Measurements from ENCODE around the gene FSTL4.

- TF ChIP-seq CTCF (IDR thresholded peaks at IDR 0.05) (no peak), POLR2A (IDR thresholded peaks at IDR 0.05) (no peak)
These were observed 334.6 kb downstream of the FSTL4 start for GRCh38 chr5:133277744-133278143.

All from lower leg skin (tissue), 3 donors.